ENCODE data around the gene APPL2.

DNA sequence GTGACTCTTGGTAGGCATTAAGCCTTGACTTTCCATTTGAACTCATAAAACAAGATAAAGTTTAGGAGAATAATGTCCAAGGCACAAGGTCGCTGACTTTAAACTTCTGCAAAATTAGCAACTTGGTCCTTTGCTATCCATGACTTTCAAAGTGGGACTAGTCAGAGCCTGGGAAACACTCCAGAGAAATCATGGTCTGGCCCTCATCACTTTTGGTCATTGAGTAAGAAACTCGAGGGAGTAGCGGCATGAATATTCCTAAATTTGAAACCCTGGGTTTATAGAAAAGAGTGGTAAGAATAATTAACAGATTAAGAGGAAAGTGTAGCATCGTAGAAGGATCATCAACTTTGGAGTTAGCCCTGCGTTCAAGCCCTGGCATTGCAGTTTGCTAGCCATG lies 16.9 kb upstream of the APPL2 start:
- TF ChIP-seq ZNF484 (CRISPR knock-in tag; IDR thresholded peaks at IDR 0.05; ENCODE audit: borderline replicate concordance, low read depth) (no peak), ZNF549 (CRISPR knock-in tag; IDR thresholded peaks at IDR 0.05) (no peak), CTCF (CRISPR knock-in tag; IDR thresholded peaks at IDR 0.05) (no peak), BRF2 (CRISPR knock-in tag; IDR thresholded peaks at IDR 0.05) (no peak), MIER3 (CRISPR knock-in tag; IDR thresholded peaks at IDR 0.05; ENCODE audit: borderline replicate concordance) (no peak), BHLHE40 (IDR thresholded peaks at IDR 0.05; ENCODE audit: low read length) (no peak), DBP (CRISPR knock-in tag; IDR thresholded peaks at IDR 0.05; ENCODE audit: not compliant biosample characterization) (no peak), RBFOX2 (IDR thresholded peaks at IDR 0.05; ENCODE audit: low read depth, low read length) (no peak), RELA (CRISPR knock-in tag; IDR thresholded peaks at IDR 0.05) (no peak), POLR2AphosphoS5 (IDR thresholded peaks at IDR 0.05; ENCODE audit: low read depth, low read length) (no peak)
- TF ChIP-seq, protein P1, sequence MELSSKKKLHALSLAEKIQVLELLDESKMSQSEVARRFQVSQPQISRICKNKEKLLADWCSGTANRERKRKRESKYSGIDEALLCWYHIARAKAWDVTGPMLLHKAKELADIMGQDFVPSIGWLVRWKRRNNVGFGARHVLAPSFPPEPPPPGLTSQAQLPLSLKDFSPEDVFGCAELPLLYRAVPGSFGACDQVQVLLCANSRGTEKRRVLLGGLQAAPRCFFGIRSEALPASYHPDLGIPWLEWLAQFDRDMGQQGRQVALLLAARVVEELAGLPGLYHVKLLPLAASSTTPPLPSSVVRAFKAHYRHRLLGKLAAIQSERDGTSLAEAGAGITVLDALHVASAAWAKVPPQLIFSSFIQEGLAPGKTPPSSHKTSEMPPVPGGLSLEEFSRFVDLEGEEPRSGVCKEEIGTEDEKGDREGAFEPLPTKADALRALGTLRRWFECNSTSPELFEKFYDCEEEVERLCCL (CRISPR knock-in tag; IDR thresholded peaks at IDR 0.05; ENCODE audit: borderline replicate concordance), result no peak
- TF ChIP-seq, protein P2, sequence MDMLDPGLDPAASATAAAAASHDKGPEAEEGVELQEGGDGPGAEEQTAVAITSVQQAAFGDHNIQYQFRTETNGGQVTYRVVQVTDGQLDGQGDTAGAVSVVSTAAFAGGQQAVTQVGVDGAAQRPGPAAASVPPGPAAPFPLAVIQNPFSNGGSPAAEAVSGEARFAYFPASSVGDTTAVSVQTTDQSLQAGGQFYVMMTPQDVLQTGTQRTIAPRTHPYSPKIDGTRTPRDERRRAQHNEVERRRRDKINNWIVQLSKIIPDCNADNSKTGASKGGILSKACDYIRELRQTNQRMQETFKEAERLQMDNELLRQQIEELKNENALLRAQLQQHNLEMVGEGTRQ (IDR thresholded peaks at IDR 0.05; ENCODE audit: low read depth, low read length), result no peak
- TF ChIP-seq, protein P2 (CRISPR knock-in tag; IDR thresholded peaks at IDR 0.05; ENCODE audit: borderline replicate concordance), result no peak
- TF ChIP-seq, protein P3, sequence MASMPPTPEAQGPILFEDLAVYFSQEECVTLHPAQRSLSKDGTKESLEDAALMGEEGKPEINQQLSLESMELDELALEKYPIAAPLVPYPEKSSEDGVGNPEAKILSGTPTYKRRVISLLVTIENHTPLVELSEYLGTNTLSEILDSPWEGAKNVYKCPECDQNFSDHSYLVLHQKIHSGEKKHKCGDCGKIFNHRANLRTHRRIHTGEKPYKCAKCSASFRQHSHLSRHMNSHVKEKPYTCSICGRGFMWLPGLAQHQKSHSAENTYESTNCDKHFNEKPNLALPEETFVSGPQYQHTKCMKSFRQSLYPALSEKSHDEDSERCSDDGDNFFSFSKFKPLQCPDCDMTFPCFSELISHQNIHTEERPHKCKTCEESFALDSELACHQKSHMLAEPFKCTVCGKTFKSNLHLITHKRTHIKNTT (CRISPR knock-in tag; IDR thresholded peaks at IDR 0.05), result no peak
- TF ChIP-seq, protein P4, sequence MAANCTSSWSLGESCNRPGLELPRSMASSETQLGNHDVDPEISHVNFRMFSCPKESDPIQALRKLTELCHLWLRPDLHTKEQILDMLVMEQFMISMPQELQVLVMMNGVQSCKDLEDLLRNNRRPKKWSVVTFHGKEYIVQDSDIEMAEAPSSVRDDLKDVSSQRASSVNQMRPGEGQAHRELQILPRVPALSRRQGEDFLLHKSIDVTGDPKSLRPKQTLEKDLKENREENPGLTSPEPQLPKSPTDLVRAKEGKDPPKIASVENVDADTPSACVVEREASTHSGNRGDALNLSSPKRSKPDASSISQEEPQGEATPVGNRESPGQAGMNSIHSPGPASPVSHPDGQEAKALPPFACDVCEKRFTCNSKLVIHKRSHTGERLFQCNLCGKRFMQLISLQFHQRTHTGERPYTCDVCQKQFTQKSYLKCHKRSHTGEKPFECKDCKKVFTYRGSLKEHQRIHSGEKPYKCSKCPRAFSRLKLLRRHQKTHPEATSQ (CRISPR knock-in tag; IDR thresholded peaks at IDR 0.05; ENCODE audit: borderline replicate concordance), result no peak
